Esophagus mucosa (tissue), 1 donor: ENCODE results near the gene UBXN1. TPM values are rescaled to one million over a fixed set of nuclear protein-coding genes. Genes with fewer than 3 reads are reported as not detected.
A peak's percentile ranks its signal among the peaks of the same experiment; 100 is the strongest.
"Not testable (repeated sequence)": the region's sequence is repeated elsewhere in the genome, so short reads cannot be mapped to it uniquely, and the experiment has no call there.

Experiments used
- ATAC-seq: fragments of 200-7000 bp; cut with Tn5 transposase; one replicate; pipeline ENCODE4 v1.9.1; 2020
- total RNA-seq: library from RNA; stranded (reverse); gene quantifications from one replicate; pipeline ENCODE4 v1.2.4, GENCODE V29; 2023
- donor health status: DM: yes; HTN: yes; CAD: no.

The UBXN1 gene
- total RNA-seq, 1 donor from 2014 or later, result 65.6 TPM

DNA sequence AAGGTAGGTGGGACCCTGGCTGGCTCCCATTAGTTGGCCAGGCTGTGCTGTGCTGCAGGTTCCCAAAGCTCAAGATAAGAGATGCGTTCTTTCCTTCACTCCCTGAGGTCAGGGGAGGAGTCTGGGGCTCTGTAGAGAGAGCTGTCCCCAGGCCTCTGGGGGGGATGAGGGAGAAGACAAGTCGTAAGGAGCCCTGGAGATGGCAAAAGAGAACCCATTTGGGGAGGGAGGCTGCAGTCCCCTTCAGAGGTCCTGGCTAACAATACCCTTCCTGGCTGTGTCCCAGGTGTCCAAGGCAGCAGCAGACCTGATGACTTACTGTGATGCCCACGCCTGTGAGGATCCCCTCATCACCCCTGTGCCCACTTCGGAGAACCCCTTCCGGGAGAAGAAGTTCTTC, 29.5 kb upstream of the UBXN1 start:
- ATAC-seq, result no peak

- no peak for ATAC-seq
Measured at GRCh38 chr11:62707277-62707861, 28.5 kb upstream of the UBXN1 start, which contains the start of the genes BSCL2 and GNG3. Gene BSCL2 (minus strand): TSS chr11:62707424. CDS start chr11:62707195, 229 bp downstream. Gene GNG3 (plus strand): TSS chr11:62707676. CDS start chr11:62708296, 620 bp downstream.

- no peak for ATAC-seq
Measured at GRCh38 chr11:62706850-62707247, 28.0 kb upstream of the UBXN1 start.

- peak; percentile 84 for ATAC-seq
Measured at GRCh38 chr11:62705880-62706849, 27.3 kb upstream of the UBXN1 start.

GRCh38 chr11:62705413-62705812, 26.5 kb upstream of the UBXN1 start:
- no peak for ATAC-seq

DNA sequence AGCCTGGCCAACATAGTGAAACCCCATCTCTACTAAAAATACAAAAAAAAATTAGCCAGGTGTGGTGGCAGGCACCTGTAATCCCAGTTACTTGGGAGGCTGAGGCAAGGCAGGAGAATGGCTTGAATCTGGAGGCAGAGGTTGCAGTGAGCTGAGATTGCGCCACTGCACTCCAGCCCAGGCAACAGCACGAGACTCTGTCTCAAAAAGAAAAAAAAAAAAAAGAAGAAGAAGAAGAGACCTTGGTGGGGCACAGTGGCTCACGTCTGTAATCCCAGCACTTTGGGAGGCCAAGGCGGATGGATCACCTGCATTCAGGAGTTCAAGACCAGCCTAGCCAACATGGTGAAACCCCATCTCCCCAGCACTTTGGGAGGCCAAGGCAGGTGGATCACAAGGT, 25.0 kb upstream of the UBXN1 start:
- ATAC-seq, result not testable (repeated sequence)

GRCh38 chr11:62702246-62702645, 23.4 kb upstream of the UBXN1 start:
- ATAC-seq, result peak; percentile 38

GRCh38 chr11:62694455-62695167, 15.7 kb upstream of the UBXN1 start:
- ATAC-seq, result peak; percentile 69

DNA sequence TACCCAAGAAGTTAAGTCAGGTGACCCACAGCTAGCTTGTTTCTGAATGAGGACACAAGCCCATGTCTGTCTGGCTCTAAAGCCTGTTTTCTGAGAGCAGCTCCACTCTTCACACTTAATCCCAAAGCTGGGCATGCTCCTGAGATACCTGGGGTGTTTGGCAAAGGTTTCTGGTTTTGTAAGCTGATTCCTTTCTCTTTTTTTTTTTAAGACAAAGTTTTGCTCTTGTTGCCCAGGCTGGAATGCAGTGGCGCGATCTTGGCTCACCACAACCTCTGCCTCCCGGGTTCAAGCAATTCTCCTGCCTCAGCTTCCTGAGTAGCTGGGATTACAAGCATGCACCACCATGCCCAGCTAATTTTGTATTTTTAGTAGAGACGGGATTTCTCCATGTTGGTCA, 14.8 kb upstream of the UBXN1 start:
- not testable (repeated sequence) for ATAC-seq

DNA sequence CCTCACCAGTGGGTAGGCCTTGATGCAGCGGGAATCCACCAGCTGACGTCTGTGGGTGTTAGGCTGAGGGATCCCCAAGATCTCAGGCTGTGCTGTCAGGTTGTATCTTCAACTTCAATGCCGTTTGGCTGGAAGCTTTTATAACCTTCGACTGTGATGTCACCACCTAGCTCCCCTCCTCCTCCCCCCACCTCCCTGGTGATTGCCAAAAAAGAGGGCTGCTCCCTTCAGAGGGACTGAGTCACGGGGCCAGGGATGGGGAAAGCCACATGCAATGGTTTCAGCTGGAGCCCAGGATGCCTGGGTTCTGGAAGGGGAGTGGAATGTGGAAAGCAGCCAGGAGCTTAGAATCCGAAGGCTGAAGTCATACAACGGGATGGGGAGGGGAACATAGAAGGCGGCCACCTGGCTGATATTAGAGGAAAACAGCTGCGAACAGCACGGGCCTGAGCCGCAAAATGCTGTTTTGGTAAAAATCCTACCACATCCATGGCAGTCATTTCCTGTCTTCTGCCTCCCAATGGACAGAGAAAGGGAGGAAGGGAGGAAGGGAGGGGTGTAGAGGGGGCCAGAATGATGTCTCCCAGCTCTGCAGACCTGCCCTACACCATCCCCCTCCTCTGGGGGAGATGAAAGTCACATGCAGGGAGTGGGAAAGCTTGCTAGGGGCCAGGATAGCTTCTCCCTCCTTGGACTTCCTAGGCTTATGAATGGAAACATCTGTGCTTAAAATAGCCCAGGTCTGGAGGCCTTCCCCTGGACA, 10.7 kb upstream of the UBXN1 start, which contains the start of gene LRRN4CL:
LRRN4CL (minus strand) TSS at position 110 of the 763 bp plus-strand sequence. CDS start 1,022 bp downstream, outside the sequence.
- peak; percentile 68 for ATAC-seq

DNA sequence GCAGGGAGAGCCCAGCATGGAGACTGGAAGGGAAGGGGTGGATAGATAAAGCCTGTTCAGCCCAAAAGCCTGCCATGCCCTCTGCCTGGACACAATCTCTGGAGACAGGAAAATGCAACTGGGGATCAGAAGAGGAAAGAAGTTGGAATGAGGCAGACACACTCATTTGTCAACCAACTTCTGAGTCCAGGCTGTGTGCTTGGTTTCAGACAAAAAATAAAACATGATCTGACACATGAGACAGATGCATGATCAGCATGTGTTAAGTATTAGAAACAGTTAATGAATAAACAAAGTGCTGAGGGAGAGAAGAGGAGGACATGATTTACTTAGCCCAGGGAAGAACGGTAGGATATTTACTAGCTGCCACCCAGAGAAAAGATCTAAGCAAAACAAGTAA, 9.6 kb upstream of the UBXN1 start:
- ATAC-seq, result no peak

DNA sequence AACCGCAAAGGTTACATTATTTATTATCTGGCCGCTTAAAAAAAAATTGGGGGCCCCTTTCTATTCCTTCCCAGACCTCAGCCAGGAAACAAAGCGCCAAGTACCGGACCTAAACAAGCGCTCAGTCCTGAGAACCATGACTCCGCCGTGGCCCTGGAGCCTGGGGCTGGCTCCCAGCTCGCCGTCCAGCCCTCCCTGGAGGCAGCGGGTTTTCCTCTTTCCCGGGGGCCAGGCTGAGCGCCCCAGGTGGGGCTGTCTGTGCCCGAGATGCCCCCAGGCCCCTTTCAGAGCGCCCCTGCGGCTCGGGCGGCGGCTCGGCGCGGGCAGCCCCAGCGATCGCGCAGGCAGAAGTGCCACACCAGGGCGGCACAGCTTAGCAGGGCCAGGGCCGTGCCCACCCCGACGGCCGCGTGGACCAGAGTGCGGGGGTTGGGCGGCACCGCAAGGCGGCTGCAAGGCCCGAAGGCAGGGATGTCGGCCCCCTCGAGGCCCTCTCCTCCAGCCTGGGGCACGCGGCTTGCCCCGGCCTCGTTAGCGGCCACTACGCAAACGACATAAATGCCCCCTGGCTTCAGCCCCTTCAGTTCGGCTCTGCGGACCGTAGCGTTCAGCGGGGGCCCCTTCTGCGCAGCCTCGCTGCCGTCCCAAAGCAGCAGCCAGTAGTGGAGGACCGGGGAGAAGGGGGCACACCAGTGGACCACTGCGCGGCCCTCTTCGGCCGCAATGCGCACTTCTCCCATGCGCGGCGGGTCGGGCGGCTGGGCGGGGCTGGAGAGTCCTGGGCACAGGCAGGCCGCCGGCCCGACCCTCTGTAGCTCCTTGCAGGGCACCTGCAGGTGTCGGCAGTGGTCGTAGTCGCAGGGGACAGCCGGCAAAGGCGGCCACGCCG, 8.9 kb upstream of the UBXN1 start:
- peak; percentile 6 for ATAC-seq

DNA sequence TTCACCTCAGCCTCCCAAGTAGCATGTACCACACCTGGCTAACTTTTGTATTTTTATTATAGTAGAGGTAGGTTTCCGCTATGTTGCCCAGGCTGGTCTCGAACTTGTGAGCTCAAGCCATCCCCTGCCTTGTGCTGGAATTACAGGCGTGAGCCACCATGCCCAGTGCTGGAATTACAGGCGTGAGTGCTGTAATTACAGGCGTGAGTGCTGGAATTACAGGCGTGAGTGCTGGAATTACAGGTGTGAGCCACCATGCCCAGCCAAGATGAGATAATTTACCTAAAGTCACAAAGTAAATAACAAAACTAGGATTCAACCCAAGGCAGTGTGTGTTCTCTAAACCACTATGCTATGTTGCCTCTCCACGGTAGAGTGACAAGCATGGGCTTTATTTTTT, 3.6 kb upstream of the UBXN1 start:
- no peak for ATAC-seq

GRCh38 chr11:62680825-62681240, 2.0 kb upstream of the UBXN1 start:
- ATAC-seq, result peak; percentile 77

DNA sequence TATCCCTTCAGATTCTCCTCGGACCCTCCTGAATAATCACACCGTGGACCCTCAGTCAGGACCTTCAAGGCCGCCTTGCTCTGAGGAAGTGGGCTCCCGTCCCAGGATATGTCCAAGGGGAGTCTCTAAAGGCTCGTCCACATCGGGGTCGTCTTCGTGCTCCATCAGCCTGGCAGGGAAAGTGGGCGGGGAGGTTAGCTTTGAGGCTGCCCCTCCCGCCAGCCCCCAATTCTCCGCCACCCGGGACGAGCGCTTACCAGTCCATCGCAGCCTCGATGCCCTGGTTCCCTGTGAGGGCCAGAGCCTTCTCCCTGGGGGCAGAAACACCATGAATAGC, 472 bp downstream of the UBXN1 start:
- ATAC-seq, result no peak

- no peak for ATAC-seq
Measured at GRCh38 chr11:62677714-62678113, 1.2 kb downstream of the UBXN1 start.

DNA sequence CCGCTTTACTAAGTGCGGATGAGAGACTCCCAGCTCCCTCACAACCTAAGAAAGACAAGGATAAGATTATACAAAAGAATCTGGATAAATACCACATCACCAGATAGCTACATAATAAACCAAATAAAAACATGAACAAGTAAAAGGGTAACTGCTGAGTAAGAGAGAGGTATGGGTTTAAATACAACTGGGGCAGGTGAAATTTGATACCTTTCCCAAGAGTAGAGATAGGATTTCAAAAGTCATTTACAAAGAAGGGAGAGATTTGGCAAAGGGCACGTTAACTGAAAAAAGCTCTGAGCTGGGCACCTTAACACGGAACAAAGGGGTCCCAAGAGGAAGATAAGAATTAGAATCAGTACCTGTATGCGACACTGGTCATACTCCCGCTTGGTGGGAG, 1.7 kb downstream of the UBXN1 start:
- no peak for ATAC-seq

DNA sequence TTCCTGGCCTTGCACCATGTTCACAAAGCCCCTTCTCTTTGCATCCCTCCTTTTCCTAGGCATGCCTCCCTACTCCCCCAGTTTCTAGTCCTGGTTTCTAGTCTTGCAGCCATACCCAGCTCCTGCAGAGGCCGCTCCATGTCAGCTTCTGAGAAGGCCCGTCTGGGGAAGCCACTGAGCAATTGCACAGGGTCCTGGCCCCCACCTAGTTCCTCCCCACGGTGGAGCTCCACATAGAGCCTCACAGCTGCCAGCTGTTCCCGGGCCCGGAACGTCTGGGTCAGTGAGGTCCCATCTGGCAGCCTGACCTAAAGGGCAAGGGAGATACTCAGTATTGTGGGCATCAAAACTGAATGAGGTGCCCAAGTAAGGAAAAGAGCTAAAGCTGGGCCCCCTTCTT, 2.2 kb downstream of the UBXN1 start:
- ATAC-seq, result no peak

DNA sequence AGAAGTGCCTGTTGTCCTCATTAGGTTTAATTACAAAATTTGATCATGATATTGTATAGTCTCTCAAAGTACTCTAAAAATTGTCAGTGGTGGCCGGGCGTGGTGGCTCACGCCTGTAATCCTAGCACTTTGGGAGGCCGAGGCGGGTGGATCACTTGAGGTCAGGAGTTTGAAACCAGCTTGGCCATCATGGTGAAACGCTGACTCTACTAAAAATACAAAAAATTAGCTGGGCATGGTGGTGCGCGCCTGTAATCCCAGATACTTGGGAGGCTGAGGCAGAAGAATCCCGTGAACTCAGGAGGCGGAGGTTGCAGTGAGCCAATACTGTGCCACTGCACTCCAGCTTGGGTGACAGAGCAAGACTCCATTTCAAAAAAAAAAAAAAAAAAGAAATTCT, 3.5 kb downstream of the UBXN1 start:
- ATAC-seq, result not testable (repeated sequence)

DNA sequence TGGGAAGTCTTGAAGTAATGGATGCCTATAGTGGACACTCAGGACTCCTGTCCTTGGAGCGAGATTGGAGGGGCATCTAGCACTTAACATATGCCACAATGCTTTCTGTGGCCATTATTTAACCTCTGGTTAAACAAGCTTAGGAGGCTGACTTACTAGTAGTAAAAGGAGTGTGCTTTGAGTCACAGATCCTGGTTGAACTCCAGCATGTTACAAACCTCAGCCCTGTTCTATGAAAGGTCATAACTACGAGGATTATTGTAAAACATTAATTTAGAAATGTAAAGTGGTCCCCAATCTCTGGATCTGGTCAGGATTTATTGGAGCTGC, 5.7 kb downstream of the UBXN1 start:
- peak; percentile 43 for ATAC-seq
